ENCODE measurements around the gene NDUFS3. TPM values are rescaled to one million over a fixed set of nuclear protein-coding genes. Genes with fewer than 3 reads are reported as not detected.

Gene NDUFS3
- total and polyA plus RNA-seq, 2 of the 13 experiments (the other 11 are each of a cell fraction or from before 2014, with no cell fraction given) = 151 to 184 TPM

DNA sequence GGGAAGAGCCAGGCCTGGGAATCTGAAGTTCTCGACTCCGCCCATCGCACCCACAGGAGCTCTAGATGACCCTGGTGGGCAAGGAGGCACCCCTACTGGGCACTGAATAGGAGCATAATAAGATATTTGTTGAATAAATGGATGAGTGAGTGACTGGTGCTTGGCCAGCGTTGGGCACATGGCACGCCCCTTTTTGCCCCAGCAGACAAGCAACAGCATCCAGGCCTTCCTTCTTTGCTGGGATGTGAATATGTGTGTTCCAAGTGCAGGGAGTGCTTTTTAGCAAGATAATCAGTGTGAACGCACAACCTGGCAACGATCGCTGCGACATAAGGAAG lies 25.5 kb upstream of the NDUFS3 start (continued):
- TF ChIP-seq ZNF280B (CRISPR knock-in tag; IDR thresholded peaks at IDR 0.05; ENCODE audit: borderline replicate concordance) (no peak), ZNF691 (CRISPR knock-in tag; IDR thresholded peaks at IDR 0.05; ENCODE audit: borderline replicate concordance, low read depth) (no peak), ADNP (CRISPR knock-in tag; IDR thresholded peaks at IDR 0.05) (no peak), NR2F6 (IDR thresholded peaks at IDR 0.05) (no peak), NR2F6 (CRISPR knock-in tag; IDR thresholded peaks at IDR 0.05) (no peak), ZFP37 (CRISPR knock-in tag; IDR thresholded peaks at IDR 0.05; ENCODE audit: borderline replicate concordance) (no peak), RARG (CRISPR knock-in tag; IDR thresholded peaks at IDR 0.05; ENCODE audit: low read depth) (no peak), ZNF205 (CRISPR knock-in tag; IDR thresholded peaks at IDR 0.05) (no peak), ARNT (IDR thresholded peaks at IDR 0.05) (no peak), GATAD2A (CRISPR knock-in tag; IDR thresholded peaks at IDR 0.05) (peak; percentile 9; the same call in 1 of the 2 replicates), ZSCAN25 (CRISPR knock-in tag; IDR thresholded peaks at IDR 0.05) (0 out of 2 replicates have a peak, but pooled peaks have one; percentile 2), ZC3H4 (CRISPR knock-in tag; IDR thresholded peaks at IDR 0.05; ENCODE audit: borderline replicate concordance) (no peak), KMT2A (CRISPR knock-in tag; IDR thresholded peaks at IDR 0.05) (no peak), ASH2L (IDR thresholded peaks at IDR 0.05; ENCODE audit: insufficient read length, low read depth, low read length) (no peak), DDIT3 (CRISPR knock-in tag; IDR thresholded peaks at IDR 0.05) (no peak)

Measured in HepG2 (cell line).